Spleen (tissue), 7 donors: Measurements from ENCODE around the gene CTBS.

Experiments used
- POLR2A ChIP-seq, 3 donors: fragments of 450-650 bp; IDR thresholded peaks; one replicate each; pipeline ENCODE4 v1.5.1; 2017; ENCODE audit warnings: antibody characterized with exemption in 3 of 3, mild to moderate bottlenecking in 1 of 3
- TF ChIP-seq, protein P1 (sequence below), 11 experiments: fragments of 200-600 bp in 7 of 11; fragments of 450-650 bp in 4 of 11; sonication (generic) in 4 of 11; IDR thresholded peaks in 8 of 11; conservative IDR thresholded peaks in 3 of 11; 1 replicate in 7 of 11; 2 replicates in 4 of 11; pipeline versions ENCODE4 v1.4.0 to v1.8.0; 2016 to 2021; ENCODE audit warnings: antibody characterized with exemption in 11 of 11, inconsistent platforms in 4 of 11, mild to moderate bottlenecking in 1 of 11
- donor health status: DM: no; HTN: no; CAD: no; lungs with moderate emphysema.
- donor health status: DM: no; HTN: no; CAD: no.
- donor health status: DM: no; HTN: no; CAD: no.

DNA sequence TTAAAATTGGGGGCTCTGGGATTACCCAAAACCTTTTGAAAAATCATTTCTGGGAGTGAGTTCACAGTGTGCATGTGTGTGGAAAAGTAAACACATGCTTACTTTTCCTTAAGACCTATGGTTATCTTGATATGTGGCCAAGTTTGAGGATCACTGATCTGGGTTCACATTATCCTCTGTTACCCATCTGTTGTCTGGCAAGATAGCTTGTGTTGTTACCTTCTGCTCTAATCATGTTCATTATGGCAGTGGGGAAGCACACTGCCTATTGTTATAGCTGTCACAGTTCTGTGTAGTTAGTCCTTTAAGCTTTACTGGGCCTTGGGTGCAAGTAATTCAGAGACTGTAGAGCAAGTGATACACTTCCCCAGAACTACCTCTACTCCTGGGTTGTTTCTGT lies 5.0 kb downstream of the CTBS start:
- TF ChIP-seq, protein P1, sequence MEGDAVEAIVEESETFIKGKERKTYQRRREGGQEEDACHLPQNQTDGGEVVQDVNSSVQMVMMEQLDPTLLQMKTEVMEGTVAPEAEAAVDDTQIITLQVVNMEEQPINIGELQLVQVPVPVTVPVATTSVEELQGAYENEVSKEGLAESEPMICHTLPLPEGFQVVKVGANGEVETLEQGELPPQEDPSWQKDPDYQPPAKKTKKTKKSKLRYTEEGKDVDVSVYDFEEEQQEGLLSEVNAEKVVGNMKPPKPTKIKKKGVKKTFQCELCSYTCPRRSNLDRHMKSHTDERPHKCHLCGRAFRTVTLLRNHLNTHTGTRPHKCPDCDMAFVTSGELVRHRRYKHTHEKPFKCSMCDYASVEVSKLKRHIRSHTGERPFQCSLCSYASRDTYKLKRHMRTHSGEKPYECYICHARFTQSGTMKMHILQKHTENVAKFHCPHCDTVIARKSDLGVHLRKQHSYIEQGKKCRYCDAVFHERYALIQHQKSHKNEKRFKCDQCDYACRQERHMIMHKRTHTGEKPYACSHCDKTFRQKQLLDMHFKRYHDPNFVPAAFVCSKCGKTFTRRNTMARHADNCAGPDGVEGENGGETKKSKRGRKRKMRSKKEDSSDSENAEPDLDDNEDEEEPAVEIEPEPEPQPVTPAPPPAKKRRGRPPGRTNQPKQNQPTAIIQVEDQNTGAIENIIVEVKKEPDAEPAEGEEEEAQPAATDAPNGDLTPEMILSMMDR (IDR thresholded peaks at IDR 0.05 in 8 of 11, conservative IDR thresholded peaks at IDR 0.05 in 3 of 11), result no peak
- TF ChIP-seq POLR2A (IDR thresholded peaks at IDR 0.05), result no peak
